ENCODE measurements around the gene PDRG1.
"Not testable (repeated sequence)": the region's sequence is repeated elsewhere in the genome, so short reads cannot be mapped to it uniquely, and the experiment has no call there.

Gene PDRG1

GRCh38 chr20:31925631-31926030 is 26.2 kb downstream of the PDRG1 start:
- no peak for DNase-seq

- DNase-seq: no peak
Measured at GRCh38 chr20:31924561-31924960, 27.3 kb downstream of the PDRG1 start.

DNA sequence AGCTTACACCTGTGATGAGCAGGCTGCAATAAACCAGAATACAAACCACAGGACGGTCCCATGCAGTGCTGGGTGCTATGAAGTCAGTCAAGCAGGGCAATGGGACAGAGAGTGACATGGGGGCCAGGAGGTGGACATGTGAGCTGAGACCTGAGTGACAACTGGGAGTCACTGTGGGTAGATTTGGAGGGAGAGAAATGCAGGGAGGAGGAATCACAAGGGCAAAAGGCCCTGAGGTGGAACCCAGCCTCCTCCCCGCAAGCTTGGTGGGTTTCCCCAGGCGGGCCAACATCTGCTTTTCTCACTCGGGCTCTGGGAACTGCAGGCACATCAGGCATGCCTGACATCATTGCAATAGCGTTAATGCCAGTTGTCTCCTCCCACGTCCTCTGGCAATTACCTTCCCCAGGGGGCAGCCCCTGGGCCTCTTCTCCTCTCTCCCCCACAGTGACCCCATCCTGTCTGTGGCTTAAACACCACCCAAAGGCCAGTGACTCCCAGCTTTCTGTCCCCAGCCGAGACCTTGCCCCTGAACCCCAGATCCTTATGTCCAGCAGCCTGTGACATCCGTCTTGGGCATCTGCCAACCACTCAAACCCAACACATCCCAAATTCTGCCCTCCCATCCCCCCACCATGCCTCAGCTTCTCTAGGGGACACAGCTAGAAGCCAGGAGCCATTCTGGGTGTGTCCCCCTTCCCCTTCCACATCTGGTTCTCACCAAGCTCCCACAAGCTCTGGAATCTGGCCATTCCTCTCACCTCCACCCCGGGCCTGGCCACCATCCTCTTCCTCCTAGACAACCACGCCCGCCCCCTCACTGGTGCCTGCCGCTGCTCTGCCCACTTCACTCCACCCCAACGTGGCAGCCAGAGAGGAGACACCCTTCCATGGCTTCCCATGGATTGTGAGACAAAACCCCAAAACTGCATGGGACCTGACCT is 28.2 kb downstream of the PDRG1 start:
- no peak for DNase-seq

- DNase-seq: no peak
Measured at GRCh38 chr20:31922588-31922987, 29.3 kb downstream of the PDRG1 start.

- no peak for DNase-seq
Measured at GRCh38 chr20:31922181-31922580, 29.7 kb downstream of the PDRG1 start.

DNA sequence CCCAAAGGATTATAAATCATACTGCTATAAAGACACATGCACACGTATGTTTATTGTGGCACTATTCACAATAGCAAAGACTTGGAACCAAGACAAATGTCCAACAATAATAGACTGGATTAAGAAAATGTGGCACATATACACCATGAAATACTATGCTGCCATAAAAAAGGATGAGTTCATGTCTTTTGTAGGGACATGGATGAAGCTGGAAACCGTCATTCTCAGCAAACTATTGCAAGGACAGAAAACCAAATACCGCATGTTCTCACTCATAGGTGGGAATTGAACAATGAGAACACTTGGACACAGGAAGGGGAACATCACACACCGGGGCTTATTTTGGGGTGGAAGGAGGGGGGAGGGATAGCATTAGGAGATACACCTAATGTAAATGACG is 30.4 kb downstream of the PDRG1 start:
- DNase-seq: not testable (repeated sequence)

- no peak for DNase-seq
Measured at GRCh38 chr20:31920275-31920855, 31.5 kb downstream of the PDRG1 start.

- DNase-seq: no peak
Measured at GRCh38 chr20:31919410-31920155, 32.3 kb downstream of the PDRG1 start.

DNA sequence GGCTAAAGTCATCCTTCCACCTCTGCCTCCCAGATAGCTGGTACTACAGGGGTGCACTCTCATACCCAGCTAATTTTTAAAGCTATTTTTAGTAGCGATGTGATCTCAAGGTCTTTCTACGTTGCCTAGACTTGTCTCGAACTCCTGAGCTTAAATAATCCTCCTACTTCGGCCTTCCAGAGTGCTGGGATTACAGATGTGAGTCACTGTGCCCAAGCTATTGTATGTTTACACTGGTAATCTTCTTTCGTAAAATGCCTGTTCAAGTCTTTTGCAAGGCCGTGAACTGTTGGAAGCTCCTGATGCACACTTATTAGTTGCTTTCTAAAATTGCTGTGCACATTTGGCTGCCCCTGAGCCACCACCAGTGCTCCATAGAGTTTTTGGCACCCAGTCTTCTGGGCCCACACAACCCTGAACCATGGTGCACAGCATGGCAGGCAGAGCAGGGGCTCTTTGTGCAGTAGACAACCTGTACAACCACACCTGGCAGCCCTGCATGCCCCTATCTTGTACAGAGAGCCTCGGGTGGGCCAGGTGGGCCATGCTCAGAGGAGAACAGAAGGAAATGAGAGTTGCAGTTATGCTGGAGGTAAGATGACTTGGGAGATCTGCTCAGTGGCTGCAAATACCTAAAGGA is 33.3 kb downstream of the PDRG1 start:
- no peak for DNase-seq

- DNase-seq: not testable (repeated sequence)
Measured at GRCh38 chr20:31917962-31918412, 33.9 kb downstream of the PDRG1 start.

DNA sequence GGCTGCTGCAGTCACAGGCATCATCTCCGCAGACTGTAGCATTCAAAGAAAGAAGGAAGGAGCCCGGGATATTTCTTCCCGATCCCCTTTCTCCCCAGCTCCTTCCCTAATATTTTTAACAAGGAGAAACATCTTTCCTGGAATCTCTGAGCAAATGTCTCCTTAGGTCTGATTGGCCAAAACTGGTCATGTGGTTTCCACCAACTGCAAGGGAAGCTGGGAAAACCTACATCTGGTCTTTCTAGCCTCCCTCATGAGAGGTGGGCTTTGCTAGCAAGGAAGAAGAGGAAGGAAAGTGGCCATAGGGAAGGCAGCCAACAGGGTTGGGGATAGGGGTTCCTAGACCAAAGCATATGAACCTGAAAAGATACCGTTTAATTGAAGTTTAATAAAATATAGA is 35.1 kb downstream of the PDRG1 start:
- no peak for DNase-seq

GRCh38 chr20:31915491-31916280 is 36.2 kb downstream of the PDRG1 start:
- DNase-seq: no peak

DNA sequence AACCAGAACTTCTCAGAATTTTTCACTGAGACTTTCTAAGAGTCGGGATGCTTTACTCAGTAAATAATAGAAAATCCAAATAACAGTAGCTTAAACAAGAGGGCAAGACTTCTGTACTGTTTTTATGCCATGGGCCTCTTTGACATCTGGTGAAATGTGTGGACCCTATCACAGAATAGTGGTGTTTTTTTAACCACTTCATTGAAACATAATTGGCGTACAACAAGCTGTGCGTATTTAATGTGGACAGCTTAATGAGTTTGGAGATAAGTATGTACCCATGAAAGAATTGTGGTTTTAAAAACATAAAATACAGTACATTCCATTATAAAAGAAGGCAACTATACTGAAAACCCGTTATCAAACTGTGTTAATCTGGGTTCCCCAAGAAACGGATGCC is 37.7 kb downstream of the PDRG1 start:
- no peak for DNase-seq

GRCh38 chr20:31913431-31914157 is 38.3 kb downstream of the PDRG1 start:
- no peak for DNase-seq

GRCh38 chr20:31910071-31910803 is 41.6 kb downstream of the PDRG1 start:
- DNase-seq: no peak

DNA sequence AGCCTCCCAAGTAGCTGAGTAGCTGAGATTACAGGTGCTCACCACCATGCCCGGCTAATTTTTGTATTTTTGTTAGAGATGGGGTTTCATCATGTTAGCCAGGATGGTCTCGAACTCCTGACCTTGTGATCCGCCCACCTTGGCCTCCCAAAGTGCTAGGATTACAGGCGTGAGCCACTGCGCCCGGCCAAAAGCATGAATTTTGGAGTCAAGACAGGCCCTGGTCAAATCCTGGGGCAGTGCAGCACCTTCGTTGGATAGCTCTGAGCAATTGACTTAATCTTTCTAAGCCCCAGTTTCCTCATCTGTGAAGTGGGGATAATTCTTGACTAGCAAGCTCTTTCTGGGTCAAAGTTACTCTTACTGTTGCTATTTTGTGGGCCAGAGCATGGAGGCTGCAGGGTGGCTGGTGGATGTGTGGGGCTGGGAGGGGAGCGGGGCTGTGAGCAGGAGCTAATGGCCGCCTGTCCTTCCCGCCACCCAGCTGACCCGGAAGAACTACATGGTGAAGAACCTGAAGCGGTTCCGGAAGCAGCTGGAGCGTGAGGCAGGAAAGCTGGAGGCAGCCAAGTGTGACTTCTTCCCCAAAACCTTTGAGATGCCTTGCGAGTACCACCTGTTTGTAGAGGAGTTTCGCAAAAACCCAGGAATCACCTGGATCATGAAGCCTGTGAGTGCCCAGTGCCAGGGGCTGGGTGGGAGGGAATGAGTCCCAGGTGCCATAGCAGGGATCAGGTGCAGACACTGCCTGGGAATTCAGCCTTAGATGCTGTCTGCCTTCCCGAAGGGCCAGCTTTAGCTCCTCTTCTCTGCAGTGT is 42.4 kb downstream of the PDRG1 start:
- no peak for DNase-seq

DNA sequence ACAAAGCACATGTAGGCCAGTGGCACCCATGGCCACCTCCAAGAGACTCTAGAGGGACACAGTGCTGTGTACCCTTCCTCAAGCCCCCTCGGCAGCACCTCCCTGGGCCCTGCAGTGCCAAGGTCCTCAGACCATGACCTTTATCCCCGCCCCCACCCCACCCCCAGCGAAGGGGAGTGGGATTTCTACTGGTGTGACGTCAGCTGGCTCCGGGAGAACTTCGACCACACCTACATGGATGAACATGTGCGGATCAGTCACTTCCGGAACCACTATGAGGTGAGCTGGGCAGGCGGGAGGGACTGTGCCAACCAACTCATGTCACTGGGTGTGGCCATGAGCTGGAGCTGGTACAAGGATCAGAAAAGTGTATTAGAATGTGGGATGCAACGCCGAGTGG is 43.4 kb downstream of the PDRG1 start:
- DNase-seq: no peak

GRCh38 chr20:31908016-31908415 is 43.8 kb downstream of the PDRG1 start:
- DNase-seq: no peak

DNA sequence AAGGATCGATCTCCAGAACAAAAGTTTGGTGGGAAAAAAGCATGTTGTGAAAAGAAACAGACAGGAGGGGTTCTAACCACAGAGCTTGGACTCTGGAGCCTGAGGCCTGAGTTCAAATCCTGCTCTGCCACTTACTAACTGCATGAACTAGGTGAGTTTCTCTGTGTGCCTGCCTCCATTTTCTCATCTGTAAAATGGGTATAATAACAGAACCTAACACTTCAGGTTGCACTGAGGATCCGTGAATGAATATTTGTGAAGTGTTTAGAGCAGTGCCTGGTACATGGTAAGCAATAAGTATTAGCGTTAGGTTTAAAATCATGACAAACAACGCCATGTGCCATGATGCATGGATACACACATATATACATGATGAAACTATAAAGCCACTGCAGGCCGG is 44.8 kb downstream of the PDRG1 start:
- no peak for DNase-seq

DNA sequence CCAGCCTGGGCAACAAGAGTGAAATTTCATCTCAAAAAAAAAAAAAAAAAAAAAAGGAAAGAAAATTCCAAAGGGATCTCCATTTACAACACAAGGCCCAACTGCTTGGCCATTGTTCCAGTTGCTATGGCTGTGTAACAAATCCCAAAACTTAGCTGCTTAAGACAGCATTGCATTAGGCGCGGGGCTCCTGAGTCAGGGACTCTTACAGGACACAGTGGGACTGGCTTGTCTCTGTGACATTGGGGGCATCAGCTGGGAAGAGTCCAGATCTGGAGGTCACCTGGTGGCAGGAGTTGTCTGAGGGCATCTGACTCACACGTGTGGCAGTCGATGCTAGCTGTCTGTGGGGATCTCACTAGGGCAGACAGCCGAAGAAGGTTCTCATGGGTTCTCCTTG is 45.8 kb downstream of the PDRG1 start:
- no peak for DNase-seq
